K562 (cell line): ENCODE measurements around the gene GMPR. TPM values are rescaled to one million over a fixed set of nuclear protein-coding genes. Genes with fewer than 3 reads are reported as not detected.

Experiments
- ARID1B ChIP-seq: fragments of 450-650 bp; IDR thresholded peaks from 2 replicates; pipeline ENCODE4 v1.6.1; 2016; ENCODE audit warnings: antibody characterized with exemption, mild to moderate bottlenecking, inconsistent platforms
- MYBL2 ChIP-seq, 2 experiments: fragments of 450-650 bp in 1 of 2; sonication (generic) in 1 of 2; formaldehyde crosslinking in 1 of 2; IDR thresholded peaks; 2 replicates each; pipeline versions ENCODE4 v1.6.1 to v1.8.1; 2017 to 2022; ENCODE audit warnings: borderline replicate concordance in 1 of 2, inconsistent platforms in 1 of 2, low read depth in 1 of 2, mild to moderate bottlenecking in 1 of 2, missing genetic modification reagents in 1 of 2, moderate library complexity in 1 of 2
- SMAD1 ChIP-seq: fragments of 150-350 bp; IDR thresholded peaks from 2 replicates; pipeline ENCODE4 v1.6.1; 2014; ENCODE audit warnings: low read length, low read depth; ENCODE audit not compliant: partially characterized antibody
- TEAD2 ChIP-seq: fragments of 450-650 bp; IDR thresholded peaks from 2 replicates; pipeline ENCODE4 v1.6.1; 2016; ENCODE audit warnings: missing genetic modification characterization, control low read depth, missing compliant biosample characterization
- ZNF143 ChIP-seq: sonication (generic); formaldehyde crosslinking; IDR thresholded peaks from 2 replicates; pipeline ENCODE4 v1.9.0; 2022; ENCODE audit warnings: mild to moderate bottlenecking, missing genetic modification reagents
- polyA plus RNA-seq, 8 experiments: library from polyadenylated mRNA; depleted of rRNA in 4 of 8; stranded (reverse) in 5 of 8; unstranded in 3 of 8; fragments of >200 nt; fragmentation: Nextera tagmentation in 2 of 8; fragmentation: Illumina TruSeq in 1 of 8; extraction: Ambion mirVana in 2 of 8; extraction: Trizol in 1 of 8; gene quantifications; 2 replicates each; pipeline versions ENCODE4 v1.2.1 to v1.2.3, GENCODE V29; 2011 to 2014; ENCODE audit warnings: inconsistent platforms in 1 of 8, missing spikeins in 1 of 8
- total RNA-seq, 7 experiments: library from RNA; depleted of rRNA in 6 of 7; stranded (reverse); fragments of >200 nt in 6 of 7; fragmentation: Illumina TruSeq in 2 of 7; extraction: Trizol in 2 of 7; gene quantifications; 2 replicates each; pipeline versions ENCODE4 v1.2.1 to v1.2.3, GENCODE V29; 2011 to 2021; ENCODE audit warnings: low replicate concordance in 1 of 7
- TF ChIP-seq, protein P1 (sequence below), 2 experiments: IDR thresholded peaks; 2 replicates each; pipeline ENCODE4 v1.6.1; 2012; ENCODE audit warnings: improper control_type of control experiment in 2 of 2, low read depth in 2 of 2, low read length in 2 of 2, borderline replicate concordance in 1 of 2
- TF ChIP-seq, protein P2 (sequence below): sonication (generic); formaldehyde crosslinking; IDR thresholded peaks from 2 replicates; pipeline ENCODE4 v1.8.1; 2023; ENCODE audit warnings: missing genetic modification reagents, mild to moderate bottlenecking, borderline replicate concordance
- TF ChIP-seq, protein P3 (sequence below): fragments of 450-650 bp; IDR thresholded peaks from 2 replicates; pipeline ENCODE4 v1.6.1; 2016; ENCODE audit warnings: mild to moderate bottlenecking, moderate library complexity

The GMPR gene
- total and polyA plus RNA-seq, 9 of the 15 experiments (the other 6 are each of a cell fraction or from before 2014, with no cell fraction given) = 34.6 to 83.7 (median 49.8) TPM

GRCh38 chr6:16299861-16300260 is 61.5 kb downstream of the GMPR start (continued):
- TF ChIP-seq, protein P1, sequence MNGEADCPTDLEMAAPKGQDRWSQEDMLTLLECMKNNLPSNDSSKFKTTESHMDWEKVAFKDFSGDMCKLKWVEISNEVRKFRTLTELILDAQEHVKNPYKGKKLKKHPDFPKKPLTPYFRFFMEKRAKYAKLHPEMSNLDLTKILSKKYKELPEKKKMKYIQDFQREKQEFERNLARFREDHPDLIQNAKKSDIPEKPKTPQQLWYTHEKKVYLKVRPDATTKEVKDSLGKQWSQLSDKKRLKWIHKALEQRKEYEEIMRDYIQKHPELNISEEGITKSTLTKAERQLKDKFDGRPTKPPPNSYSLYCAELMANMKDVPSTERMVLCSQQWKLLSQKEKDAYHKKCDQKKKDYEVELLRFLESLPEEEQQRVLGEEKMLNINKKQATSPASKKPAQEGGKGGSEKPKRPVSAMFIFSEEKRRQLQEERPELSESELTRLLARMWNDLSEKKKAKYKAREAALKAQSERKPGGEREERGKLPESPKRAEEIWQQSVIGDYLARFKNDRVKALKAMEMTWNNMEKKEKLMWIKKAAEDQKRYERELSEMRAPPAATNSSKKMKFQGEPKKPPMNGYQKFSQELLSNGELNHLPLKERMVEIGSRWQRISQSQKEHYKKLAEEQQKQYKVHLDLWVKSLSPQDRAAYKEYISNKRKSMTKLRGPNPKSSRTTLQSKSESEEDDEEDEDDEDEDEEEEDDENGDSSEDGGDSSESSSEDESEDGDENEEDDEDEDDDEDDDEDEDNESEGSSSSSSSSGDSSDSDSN (IDR thresholded peaks at IDR 0.05; ENCODE audit: borderline replicate concordance in 1 of 2, low read depth in 2 of 2, low read length in 2 of 2) = no peak
- TF ChIP-seq ARID1B (peak; percentile 15; the same call in 1 of the 2 replicates), MYBL2 (IDR thresholded peaks at IDR 0.05; ENCODE audit: low read depth) (no peak), MYBL2 (CRISPR knock-in tag; IDR thresholded peaks at IDR 0.05; ENCODE audit: borderline replicate concordance) (no peak), SMAD1 (no peak), TEAD2 (tag) (no peak), ZNF143 (no peak)
- TF ChIP-seq, protein P2, sequence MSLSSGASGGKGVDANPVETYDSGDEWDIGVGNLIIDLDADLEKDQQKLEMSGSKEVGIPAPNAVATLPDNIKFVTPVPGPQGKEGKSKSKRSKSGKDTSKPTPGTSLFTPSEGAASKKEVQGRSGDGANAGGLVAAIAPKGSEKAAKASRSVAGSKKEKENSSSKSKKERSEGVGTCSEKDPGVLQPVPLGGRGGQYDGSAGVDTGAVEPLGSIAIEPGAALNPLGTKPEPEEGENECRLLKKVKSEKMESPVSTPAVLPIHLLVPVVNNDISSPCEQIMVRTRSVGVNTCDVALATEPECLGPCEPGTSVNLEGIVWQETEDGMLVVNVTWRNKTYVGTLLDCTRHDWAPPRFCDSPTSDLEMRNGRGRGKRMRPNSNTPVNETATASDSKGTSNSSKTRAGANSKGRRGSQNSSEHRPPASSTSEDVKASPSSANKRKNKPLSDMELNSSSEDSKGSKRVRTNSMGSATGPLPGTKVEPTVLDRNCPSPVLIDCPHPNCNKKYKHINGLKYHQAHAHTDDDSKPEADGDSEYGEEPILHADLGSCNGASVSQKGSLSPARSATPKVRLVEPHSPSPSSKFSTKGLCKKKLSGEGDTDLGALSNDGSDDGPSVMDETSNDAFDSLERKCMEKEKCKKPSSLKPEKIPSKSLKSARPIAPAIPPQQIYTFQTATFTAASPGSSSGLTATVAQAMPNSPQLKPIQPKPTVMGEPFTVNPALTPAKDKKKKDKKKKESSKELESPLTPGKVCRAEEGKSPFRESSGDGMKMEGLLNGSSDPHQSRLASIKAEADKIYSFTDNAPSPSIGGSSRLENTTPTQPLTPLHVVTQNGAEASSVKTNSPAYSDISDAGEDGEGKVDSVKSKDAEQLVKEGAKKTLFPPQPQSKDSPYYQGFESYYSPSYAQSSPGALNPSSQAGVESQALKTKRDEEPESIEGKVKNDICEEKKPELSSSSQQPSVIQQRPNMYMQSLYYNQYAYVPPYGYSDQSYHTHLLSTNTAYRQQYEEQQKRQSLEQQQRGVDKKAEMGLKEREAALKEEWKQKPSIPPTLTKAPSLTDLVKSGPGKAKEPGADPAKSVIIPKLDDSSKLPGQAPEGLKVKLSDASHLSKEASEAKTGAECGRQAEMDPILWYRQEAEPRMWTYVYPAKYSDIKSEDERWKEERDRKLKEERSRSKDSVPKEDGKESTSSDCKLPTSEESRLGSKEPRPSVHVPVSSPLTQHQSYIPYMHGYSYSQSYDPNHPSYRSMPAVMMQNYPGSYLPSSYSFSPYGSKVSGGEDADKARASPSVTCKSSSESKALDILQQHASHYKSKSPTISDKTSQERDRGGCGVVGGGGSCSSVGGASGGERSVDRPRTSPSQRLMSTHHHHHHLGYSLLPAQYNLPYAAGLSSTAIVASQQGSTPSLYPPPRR = no peak
- TF ChIP-seq, protein P3, sequence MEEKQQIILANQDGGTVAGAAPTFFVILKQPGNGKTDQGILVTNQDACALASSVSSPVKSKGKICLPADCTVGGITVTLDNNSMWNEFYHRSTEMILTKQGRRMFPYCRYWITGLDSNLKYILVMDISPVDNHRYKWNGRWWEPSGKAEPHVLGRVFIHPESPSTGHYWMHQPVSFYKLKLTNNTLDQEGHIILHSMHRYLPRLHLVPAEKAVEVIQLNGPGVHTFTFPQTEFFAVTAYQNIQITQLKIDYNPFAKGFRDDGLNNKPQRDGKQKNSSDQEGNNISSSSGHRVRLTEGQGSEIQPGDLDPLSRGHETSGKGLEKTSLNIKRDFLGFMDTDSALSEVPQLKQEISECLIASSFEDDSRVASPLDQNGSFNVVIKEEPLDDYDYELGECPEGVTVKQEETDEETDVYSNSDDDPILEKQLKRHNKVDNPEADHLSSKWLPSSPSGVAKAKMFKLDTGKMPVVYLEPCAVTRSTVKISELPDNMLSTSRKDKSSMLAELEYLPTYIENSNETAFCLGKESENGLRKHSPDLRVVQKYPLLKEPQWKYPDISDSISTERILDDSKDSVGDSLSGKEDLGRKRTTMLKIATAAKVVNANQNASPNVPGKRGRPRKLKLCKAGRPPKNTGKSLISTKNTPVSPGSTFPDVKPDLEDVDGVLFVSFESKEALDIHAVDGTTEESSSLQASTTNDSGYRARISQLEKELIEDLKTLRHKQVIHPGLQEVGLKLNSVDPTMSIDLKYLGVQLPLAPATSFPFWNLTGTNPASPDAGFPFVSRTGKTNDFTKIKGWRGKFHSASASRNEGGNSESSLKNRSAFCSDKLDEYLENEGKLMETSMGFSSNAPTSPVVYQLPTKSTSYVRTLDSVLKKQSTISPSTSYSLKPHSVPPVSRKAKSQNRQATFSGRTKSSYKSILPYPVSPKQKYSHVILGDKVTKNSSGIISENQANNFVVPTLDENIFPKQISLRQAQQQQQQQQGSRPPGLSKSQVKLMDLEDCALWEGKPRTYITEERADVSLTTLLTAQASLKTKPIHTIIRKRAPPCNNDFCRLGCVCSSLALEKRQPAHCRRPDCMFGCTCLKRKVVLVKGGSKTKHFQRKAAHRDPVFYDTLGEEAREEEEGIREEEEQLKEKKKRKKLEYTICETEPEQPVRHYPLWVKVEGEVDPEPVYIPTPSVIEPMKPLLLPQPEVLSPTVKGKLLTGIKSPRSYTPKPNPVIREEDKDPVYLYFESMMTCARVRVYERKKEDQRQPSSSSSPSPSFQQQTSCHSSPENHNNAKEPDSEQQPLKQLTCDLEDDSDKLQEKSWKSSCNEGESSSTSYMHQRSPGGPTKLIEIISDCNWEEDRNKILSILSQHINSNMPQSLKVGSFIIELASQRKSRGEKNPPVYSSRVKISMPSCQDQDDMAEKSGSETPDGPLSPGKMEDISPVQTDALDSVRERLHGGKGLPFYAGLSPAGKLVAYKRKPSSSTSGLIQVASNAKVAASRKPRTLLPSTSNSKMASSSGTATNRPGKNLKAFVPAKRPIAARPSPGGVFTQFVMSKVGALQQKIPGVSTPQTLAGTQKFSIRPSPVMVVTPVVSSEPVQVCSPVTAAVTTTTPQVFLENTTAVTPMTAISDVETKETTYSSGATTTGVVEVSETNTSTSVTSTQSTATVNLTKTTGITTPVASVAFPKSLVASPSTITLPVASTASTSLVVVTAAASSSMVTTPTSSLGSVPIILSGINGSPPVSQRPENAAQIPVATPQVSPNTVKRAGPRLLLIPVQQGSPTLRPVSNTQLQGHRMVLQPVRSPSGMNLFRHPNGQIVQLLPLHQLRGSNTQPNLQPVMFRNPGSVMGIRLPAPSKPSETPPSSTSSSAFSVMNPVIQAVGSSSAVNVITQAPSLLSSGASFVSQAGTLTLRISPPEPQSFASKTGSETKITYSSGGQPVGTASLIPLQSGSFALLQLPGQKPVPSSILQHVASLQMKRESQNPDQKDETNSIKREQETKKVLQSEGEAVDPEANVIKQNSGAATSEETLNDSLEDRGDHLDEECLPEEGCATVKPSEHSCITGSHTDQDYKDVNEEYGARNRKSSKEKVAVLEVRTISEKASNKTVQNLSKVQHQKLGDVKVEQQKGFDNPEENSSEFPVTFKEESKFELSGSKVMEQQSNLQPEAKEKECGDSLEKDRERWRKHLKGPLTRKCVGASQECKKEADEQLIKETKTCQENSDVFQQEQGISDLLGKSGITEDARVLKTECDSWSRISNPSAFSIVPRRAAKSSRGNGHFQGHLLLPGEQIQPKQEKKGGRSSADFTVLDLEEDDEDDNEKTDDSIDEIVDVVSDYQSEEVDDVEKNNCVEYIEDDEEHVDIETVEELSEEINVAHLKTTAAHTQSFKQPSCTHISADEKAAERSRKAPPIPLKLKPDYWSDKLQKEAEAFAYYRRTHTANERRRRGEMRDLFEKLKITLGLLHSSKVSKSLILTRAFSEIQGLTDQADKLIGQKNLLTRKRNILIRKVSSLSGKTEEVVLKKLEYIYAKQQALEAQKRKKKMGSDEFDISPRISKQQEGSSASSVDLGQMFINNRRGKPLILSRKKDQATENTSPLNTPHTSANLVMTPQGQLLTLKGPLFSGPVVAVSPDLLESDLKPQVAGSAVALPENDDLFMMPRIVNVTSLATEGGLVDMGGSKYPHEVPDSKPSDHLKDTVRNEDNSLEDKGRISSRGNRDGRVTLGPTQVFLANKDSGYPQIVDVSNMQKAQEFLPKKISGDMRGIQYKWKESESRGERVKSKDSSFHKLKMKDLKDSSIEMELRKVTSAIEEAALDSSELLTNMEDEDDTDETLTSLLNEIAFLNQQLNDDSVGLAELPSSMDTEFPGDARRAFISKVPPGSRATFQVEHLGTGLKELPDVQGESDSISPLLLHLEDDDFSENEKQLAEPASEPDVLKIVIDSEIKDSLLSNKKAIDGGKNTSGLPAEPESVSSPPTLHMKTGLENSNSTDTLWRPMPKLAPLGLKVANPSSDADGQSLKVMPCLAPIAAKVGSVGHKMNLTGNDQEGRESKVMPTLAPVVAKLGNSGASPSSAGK = 0 out of 2 replicates have a peak, but pooled peaks have one; percentile 11
